Anterior cingulate cortex (tissue), 58 donors: ENCODE measurements around the gene GPR179.

Source experiments
- DNase-seq, 58 donors: peaks; one replicate each; lab custom pipeline; 2025; lab: John Stamatoyannopoulos, UW

Gene GPR179

GRCh38 chr17:38350035-38350434 lies 6.3 kb upstream of the GPR179 start:
- no peak for DNase-seq

DNA sequence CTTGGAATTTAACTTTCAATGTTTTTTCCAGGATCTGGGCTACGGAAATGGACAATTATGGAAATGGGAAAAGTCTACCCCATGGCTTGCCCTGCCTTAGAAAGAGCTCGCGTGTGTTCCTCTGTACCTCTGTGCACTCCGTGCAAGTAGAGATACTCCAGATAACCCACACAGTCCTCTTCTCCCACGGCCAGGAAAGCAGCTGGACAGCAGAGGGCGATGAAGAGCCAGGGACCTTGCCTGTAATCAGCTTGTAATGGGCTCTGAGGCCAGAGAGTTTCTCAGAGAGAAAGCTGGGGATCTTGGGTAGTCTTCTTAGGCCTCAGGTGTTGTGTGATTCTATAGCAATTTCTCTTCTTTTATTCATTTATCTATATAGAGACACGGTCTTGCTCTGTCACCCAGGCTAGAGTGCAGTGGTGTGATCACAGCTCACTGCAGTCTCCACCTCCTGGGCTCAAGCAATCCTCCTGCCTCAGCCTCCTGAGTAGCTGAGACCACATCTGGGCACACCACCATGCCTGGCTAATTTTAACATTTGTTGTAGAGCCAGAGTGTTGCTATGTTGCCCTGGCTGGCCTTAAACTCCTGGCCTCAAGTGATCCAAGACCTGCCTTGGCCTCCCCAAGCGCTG lies 5.5 kb upstream of the GPR179 start:
- DNase-seq: peak in 55 of 58 donors; percentile 14 to 90 (median 71)

GRCh38 chr17:38345743-38346142 lies 2.0 kb upstream of the GPR179 start:
- DNase-seq: no peak

DNA sequence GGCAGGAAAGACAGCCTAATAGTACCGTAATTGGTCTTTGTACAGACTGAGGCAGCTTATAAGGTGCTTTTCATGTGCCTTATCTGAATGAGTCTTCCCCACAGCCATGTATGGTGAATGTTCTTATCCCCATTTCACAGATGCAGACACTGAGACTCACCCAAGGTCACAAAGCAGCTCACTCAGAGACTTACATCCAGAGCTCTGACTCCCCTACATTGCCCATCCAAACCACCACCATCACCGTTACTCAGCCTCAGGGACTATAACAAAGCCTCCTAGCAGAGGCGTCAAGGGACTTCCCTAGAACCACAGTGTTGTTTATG lies 627 bp upstream of the GPR179 start:
- no peak for DNase-seq

DNA sequence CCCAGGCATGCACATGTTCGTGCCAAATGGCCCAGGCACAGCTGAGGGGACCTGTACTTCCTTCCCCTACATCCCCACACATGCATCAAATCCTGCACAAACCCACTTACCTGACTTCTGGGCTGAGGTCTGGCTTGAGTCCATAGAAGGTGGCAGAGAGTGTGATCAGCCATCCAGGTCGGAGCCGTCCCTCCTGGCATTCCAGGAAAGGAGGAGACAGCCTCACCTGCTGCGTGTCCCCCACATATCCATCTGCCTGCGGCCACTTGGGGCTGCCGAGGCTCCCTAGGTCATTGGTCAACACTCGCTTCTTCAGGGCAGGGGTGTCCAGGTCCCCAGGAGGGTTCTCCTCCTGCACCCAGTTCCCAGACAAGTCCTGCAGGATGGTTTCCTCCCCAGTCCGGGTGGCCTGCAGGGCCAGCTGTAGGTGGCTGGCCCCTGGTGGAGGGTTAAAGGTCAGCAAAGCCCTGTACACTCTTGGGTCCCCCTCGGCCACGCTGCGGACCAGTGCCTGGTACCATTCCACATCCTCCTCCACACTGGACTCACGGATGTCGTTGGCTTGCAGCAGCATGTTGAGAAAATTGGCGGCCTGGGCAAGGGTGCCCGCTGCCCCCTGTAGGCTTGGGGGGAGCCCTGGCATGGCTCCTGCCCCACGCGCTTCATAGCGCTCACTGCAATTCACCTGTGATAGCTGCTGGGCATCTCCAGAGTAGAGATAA lies 709 bp downstream of the GPR179 start:
- DNase-seq: no peak

- peak in 52 of 58 donors; percentile 16 to 88 (median 66) for DNase-seq
These were observed 2.6 kb downstream of the GPR179 start for GRCh38 chr17:38341035-38341721.

DNA sequence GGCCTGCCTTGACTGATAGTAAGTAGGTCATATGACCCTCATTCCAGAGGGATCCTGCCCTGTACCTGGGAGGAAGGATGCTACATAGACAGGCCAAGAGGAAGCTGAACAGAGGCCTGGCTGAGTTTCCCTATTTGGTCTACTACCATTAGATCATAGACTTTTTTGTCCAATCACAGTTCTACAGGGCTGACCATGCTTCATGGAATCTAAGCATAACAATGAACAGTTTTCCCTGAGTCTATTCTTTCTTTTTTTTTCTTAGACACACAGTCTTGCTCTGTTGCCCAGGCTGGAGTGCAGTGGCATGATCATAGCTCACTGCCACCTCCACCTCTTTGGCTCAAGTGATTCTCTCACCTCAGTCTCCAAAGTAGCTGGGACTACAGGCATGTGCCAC lies 3.9 kb downstream of the GPR179 start:
- DNase-seq: no peak

- no peak for DNase-seq
These were observed 5.2 kb downstream of the GPR179 start for GRCh38 chr17:38338535-38338934.

- DNase-seq: peak in 17 of 58 donors; percentile 14 to 57 (median 35)
These were observed 5.7 kb downstream of the GPR179 start for GRCh38 chr17:38338053-38338452.

GRCh38 chr17:38336838-38337237 lies 6.9 kb downstream of the GPR179 start:
- no peak for DNase-seq

DNA sequence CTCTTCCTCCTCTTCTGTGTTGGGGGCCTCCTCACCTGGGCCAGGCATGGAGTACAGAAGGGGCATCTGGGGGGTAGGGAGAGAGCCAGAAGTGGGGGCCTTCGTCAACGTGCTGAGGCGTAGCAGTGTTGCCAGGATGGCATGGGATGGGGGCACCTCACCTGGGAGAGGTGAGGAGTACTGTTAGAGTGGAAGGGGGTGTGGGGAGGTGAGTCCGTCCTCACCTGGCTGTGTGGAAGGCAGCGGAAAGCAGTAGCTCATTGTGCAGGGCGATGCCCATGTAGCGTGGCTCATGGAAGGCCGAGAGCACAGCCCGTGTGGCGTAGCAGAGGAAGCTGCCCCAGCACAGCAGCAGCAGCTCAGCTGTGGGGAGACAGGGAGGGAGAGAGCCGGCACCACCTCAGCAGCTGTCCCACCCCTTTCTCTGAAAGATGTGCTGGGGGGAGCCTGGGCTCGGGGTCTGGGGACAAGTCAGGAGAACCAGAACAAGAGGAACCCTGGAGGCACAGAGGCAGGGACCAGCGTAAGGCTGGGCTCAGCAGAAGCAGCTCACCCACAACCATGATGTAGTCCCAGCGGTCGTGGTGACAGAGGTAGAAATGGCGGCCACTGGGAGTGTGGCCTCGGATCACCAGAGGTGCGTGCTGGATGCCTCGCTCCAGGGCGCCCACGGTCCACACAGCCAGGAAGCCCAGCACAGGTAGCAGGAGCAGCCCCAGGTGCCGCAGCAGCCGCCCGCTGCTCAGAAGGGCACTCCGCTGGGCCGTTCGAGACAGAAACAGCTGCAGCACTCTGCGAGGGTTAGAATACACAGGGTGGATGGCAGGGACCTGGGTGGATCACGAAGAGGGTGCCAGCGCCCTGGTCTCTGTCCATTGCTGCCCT lies 9.0 kb downstream of the GPR179 start:
- DNase-seq: no peak

DNA sequence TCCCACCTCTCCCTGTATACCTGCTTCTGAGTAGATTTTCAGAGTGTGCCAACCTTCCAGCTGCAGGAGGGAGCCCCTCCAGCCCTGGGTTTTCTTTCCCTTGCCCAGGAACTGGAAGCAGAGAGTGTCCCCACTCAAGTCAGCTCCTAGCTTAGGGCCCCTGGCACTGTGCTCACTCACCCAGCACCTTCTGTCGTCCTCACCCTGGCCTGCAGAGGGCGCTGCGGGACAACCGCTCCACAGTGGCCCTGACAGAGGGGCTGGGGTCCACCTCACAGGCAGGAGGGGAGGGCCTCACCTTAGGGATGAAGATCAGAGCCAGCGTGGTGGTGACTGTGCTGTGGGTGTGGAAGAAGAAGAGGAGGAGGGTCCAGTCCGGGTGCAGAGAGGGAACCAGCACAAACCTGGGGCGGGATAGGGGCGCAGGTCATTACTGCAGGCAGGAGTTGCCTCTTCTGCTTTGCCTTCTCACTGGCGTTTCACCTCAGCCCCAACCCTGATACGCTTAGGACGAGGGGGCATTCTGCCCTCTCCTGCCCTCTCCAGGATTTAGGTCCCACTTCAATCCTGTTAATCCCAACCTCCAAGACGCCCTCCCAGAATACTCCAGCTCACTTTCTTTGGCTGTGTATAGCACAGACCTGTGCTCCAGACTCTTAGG lies 10.0 kb downstream of the GPR179 start:
- peak in 8 of 58 donors; percentile 10 to 43 (median 18) for DNase-seq

- no peak for DNase-seq
These were observed 11.0 kb downstream of the GPR179 start for GRCh38 chr17:38332735-38333134.

- no peak for DNase-seq
These were observed 12.8 kb downstream of the GPR179 start for GRCh38 chr17:38330941-38331411.

DNA sequence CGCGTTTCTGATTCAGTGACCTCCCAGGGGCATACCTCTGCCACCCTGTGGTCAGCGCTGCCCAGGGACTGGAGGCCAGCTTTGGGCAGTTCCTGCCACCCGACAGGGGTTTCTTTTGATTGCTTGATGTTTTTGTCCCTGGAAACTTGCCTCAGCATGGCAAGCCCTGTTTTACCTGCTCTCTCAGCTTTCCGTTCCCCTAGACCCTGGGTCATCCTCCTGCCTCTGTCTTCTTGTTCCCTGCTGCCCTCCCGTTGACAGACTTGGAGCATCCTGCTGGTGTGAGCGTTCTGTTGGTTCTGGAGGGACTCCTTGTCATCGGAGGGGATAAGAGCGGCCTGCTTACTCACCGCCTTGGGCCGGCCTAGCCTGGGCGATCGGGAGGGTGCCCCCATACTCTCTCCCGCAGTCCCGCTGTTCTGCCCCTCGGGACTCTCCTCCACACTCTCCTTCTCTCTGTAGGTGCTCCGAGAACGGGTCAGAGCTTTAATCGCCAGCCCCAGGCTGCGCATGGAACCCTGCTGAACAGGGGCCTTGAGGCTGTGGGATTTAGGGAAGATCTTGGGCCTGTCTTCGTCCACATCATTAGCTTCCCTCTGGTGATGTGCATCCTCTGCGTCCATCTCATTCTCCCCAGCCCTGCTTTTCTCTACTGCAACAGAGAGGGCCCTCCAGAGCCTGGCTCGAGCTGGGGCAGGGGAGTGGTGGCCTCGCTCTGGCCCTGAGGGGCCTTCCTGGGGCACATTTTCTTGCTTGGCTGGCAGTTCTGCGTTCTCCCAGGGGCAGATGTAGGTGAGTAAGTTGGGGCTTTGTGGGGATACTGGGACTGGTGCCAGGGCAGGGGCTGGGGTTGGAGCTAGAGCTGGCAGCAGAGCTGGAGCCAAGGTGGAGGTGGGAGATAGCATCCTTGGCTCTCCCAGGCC lies 13.7 kb downstream of the GPR179 start:
- no peak for DNase-seq

- DNase-seq: no peak
These were observed 14.5 kb downstream of the GPR179 start for GRCh38 chr17:38329284-38329683.

DNA sequence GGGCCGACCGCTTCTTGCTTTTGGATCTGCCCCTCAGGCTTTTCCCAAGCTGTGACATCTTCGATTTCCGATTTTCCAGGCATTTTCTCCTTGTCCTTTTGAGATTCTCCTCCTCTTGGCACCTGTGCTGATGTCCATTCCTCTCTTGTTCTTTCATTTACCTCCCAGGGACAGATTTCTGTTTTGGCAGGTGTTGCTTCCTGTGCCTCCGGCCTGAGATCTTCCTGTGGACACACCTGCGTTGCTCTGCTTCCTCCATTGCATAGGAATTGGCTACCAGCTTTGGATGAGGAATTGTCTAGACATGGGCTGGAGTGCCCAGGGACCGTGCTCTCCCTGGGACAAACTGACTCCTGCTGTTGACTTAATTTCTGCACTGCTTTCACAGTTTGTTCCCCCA lies 15.1 kb downstream of the GPR179 start:
- DNase-seq: no peak

DNA sequence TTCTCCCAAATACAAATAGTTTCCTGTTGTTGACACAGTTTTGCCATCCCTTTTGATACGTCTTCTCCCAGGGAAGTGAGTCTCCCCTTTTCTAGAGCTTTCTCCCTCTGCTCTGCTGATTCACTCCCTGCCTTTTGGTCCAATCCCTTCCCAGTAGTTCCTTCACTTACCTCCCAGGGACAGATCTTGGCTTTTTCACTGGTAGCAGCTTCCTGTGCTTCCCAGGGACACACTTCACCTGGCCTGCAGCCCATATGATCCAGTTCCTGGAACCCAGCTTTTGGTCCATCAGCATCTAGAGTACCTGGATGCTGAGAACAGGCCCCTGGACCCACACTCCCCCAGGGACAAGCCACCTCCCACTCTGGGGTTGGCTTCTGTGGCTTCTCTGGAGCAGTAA lies 15.8 kb downstream of the GPR179 start:
- DNase-seq: no peak
